ENCODE results near the gene CLN6.

Gene CLN6

DNA sequence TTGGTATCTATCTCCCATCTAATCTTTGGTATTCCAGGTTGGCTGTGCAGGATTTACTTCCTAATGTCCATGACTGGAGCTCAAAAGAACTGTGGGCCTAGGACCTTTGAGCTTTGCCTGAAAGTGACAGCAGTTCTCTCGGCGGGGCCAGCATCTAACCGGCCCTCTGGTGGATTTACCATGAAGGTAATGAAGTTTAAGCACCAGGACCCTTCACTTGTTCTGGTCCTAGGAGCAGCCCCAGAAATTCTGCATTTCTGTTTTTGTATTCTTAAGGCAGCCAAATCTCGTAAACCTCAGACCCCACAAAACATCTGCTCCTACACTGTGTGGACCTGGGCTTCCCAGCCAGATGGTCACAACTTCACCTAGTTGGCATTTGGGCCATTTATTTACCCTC lies 37.4 kb downstream of the CLN6 start:
- Histone ChIP-seq H3K4me3 (ENCODE audit: low read depth, low read length) (no peak overlapping the region), H3K27me3 (ENCODE audit: control insufficient read depth, insufficient read depth, low read length) (no peaks in the 10 kb centered on the region), H3K9ac (ENCODE audit: low read depth, low read length) (no peak overlapping the region), H3K36me3 (ENCODE audit: control insufficient read depth, insufficient read depth, low read length) (no peaks in the 10 kb centered on the region), H3K9me3 (ENCODE audit: control insufficient read depth, insufficient read depth, low read length) (no peaks in the 10 kb centered on the region), H3K4me1 (ENCODE audit: control insufficient read depth, insufficient read depth, low read length) (peaks cover 5% of the 10 kb centered on the region)

DNA sequence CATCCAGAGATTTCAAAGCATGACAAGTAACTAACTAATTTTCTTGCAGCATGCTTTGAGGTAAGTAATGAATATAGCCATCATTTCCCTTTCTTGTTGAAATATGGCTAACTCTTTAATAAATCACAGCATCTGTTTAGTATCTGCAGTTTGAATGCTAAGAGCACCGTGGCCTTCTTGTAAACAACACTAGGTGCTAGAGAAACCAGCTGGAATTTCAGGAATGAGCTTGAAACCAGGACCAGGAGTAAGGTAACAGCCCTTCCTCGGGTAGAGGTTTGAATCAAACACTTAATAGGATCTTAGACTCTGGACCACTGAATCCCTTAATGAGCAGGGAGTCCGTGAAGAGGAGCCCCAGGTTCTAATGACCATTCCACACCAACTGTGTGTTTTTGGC lies 38.0 kb downstream of the CLN6 start:
- Histone ChIP-seq H3K9ac (ENCODE audit: low read depth, low read length) (no peak overlapping the region), H3K4me1 (ENCODE audit: control insufficient read depth, insufficient read depth, low read length) (peaks cover 5% of the 10 kb centered on the region)

DNA sequence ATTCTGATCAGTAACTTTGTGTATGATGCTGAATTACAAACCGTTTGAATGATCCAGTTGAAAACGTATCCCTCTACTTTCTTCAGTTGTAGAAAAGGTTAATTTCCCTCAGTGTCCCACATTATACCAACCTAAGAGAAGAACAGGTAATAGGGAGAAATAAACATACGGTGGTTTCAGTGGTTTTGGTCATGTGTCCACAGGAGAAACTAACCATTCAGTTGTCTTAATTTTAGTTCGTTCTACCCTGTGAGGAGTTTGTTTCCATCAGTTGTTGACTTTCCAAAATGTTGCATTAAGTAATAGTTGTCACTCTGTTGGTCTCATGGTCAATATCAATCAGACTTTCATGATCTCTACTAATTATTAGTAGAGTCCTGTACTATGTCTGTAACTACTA lies 39.5 kb downstream of the CLN6 start:
- no peak overlapping the region for H3K9ac ChIP-seq (ENCODE audit: low read depth, low read length)
- H3K9me3 ChIP-seq (ENCODE audit: control insufficient read depth, insufficient read depth, low read length): no peaks in the 10 kb centered on the region
- H3K27me3 ChIP-seq (ENCODE audit: control insufficient read depth, insufficient read depth, low read length): no peaks in the 10 kb centered on the region
- peaks cover 5% of the 10 kb centered on the region for H3K4me1 ChIP-seq (ENCODE audit: control insufficient read depth, insufficient read depth, low read length)
- H3K4me3 ChIP-seq (ENCODE audit: low read depth, low read length): no peak overlapping the region
- no peaks in the 10 kb centered on the region for H3K36me3 ChIP-seq (ENCODE audit: control insufficient read depth, insufficient read depth, low read length)

More for the DNA sequence above, 38.0 kb downstream of the CLN6 start:
- Histone ChIP-seq H3K4me3 (ENCODE audit: low read depth, low read length) (no peak overlapping the region), H3K36me3 (ENCODE audit: control insufficient read depth, insufficient read depth, low read length) (no peaks in the 10 kb centered on the region), H3K9me3 (ENCODE audit: control insufficient read depth, insufficient read depth, low read length) (no peaks in the 10 kb centered on the region), H3K27me3 (ENCODE audit: control insufficient read depth, insufficient read depth, low read length) (no peaks in the 10 kb centered on the region)

DNA sequence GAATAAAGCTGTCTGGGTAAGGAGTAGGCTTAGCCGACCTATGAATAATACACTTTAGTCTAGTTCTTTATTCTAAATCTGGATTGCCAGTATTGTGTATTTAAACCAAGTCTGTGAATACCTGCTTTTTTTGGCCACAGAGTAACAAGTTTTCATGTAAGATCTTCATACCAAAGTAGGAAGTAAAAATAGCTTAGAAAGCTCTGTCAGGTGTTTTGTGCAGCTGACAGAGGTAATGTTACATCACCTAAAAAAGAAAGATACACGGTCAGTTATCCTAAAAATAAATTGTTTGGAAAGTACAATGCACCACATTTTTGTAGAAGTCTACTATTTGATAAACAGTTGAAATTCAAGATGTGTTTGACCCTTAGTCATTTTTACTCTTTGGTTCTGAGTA lies 40.9 kb downstream of the CLN6 start:
- no peak overlapping the region for H3K9ac ChIP-seq (ENCODE audit: low read depth, low read length)
- H3K4me1 ChIP-seq (ENCODE audit: control insufficient read depth, insufficient read depth, low read length): peaks cover 5% of the 10 kb centered on the region
- no peaks in the 10 kb centered on the region for H3K9me3 ChIP-seq (ENCODE audit: control insufficient read depth, insufficient read depth, low read length)
- H3K4me3 ChIP-seq (ENCODE audit: low read depth, low read length): no peak overlapping the region
- H3K27me3 ChIP-seq (ENCODE audit: control insufficient read depth, insufficient read depth, low read length): no peaks in the 10 kb centered on the region
- H3K36me3 ChIP-seq (ENCODE audit: control insufficient read depth, insufficient read depth, low read length): no peaks in the 10 kb centered on the region

DNA sequence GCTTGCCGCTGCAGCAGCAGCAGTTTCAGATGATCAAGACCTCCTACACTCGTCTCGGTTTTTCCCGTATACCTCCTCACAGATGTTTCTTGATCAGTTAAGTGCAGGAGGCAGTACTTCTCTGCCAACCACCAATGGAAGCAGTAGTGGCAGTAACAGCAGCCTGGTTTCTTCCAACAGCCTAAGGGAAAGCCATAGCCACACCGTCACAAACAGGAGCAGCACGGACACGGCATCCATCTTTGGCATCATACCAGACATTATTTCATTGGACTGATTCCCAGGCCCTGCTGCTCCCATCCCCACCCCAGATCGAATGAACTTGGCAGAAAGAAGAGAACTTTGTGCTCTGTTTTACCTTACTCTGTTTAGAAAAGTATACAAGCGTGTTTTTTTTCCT lies 42.0 kb downstream of the CLN6 start:
- Histone ChIP-seq H3K27me3 (ENCODE audit: control insufficient read depth, insufficient read depth, low read length) (no peaks in the 10 kb centered on the region), H3K4me3 (ENCODE audit: low read depth, low read length) (no peak overlapping the region), H3K36me3 (ENCODE audit: control insufficient read depth, insufficient read depth, low read length) (no peaks in the 10 kb centered on the region), H3K9ac (ENCODE audit: low read depth, low read length) (no peak overlapping the region), H3K4me1 (ENCODE audit: control insufficient read depth, insufficient read depth, low read length) (peaks cover 5% of the 10 kb centered on the region), H3K9me3 (ENCODE audit: control insufficient read depth, insufficient read depth, low read length) (no peaks in the 10 kb centered on the region)

DNA sequence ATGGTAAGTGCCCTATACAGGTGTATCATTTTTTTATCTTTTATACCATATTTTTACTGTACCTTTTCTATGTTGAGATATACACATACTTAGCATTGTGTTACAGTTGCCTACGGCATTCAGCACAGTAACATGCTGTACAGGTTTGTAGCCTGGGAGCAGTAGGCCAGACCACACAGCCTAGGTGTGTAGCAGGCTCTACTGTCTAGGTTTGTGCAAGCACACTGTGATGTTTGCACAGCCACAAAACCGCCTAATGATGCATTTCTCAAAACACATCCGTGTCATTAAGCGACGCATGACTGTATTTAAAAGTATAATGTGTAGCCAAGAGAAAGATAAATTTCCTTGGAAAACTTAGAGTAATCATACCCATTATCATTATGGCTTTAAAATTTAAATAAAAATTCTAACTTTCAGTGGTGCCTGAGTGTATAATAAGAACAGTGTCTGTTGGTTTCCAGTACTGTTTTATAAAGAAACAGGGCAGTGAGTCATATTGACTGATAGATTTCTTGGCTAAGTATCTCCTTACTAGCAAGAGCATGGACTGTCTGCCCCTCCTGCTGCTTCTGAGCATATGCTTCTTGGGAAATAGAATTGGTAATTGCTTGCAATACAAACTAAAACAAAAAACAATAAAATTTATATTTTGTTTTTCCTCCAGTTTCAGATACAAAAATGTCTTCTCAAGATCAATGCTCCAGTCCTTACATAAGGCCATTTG lies 42.7 kb downstream of the CLN6 start:
- H3K27me3 ChIP-seq (ENCODE audit: control insufficient read depth, insufficient read depth, low read length): no peaks in the 10 kb centered on the region

DNA sequence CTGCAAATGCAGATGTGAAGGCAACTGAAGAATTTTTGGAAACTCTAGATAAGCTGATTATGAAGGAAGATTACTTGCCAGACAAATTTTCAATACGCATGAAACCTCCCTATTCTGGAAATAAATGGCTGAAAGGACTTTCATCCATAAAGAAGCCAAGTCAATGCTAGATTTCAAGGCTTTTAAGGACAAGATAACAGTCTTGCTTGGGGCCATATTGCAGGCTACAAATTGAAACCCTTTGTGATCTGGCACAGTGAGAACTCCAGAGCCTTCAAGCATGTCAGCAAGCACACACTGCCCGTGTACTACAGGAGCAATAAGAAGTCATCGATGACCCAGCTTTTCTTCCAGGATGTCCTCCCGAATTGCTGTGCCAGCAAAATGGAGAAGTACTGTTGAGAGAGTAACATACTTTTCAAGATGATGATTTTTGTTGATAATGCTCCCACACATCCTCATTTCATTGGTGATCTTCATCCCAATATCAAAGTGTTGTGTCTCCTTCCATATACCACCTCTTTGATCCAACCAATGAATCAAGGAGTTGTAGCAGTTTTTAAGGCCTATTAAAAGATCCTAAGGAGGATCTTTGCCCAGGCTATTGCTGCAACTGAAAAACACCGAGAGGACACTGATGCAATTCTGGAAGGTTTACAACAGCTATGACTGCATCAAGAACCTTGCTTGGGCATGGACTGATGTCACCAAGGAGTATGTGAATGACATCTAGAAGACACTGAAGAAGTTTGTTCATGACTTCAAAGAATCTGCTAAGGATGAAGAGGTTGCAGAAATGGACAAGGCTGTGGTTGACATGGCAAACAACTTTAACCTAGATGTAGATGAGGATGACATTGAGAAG lies 44.7 kb downstream of the CLN6 start:
- no peaks in the 10 kb centered on the region for H3K27me3 ChIP-seq (ENCODE audit: control insufficient read depth, insufficient read depth, low read length)
- H3K36me3 ChIP-seq (ENCODE audit: control insufficient read depth, insufficient read depth, low read length): peaks cover 4% of the 10 kb centered on the region
- no peaks in the 10 kb centered on the region for H3K9me3 ChIP-seq (ENCODE audit: control insufficient read depth, insufficient read depth, low read length)
- H3K4me1 ChIP-seq (ENCODE audit: control insufficient read depth, insufficient read depth, low read length): no peaks in the 10 kb centered on the region
- H3K9ac ChIP-seq (ENCODE audit: low read depth, low read length): no peak overlapping the region
- H3K4me3 ChIP-seq (ENCODE audit: low read depth, low read length): no peak overlapping the region

More for the DNA sequence above, 42.7 kb downstream of the CLN6 start:
- Histone ChIP-seq H3K4me3 (ENCODE audit: low read depth, low read length) (no peak overlapping the region), H3K4me1 (ENCODE audit: control insufficient read depth, insufficient read depth, low read length) (peaks cover 5% of the 10 kb centered on the region), H3K9ac (ENCODE audit: low read depth, low read length) (no peak overlapping the region), H3K9me3 (ENCODE audit: control insufficient read depth, insufficient read depth, low read length) (no peaks in the 10 kb centered on the region), H3K36me3 (ENCODE audit: control insufficient read depth, insufficient read depth, low read length) (peaks cover under 1% of the 10 kb centered on the region)

DNA sequence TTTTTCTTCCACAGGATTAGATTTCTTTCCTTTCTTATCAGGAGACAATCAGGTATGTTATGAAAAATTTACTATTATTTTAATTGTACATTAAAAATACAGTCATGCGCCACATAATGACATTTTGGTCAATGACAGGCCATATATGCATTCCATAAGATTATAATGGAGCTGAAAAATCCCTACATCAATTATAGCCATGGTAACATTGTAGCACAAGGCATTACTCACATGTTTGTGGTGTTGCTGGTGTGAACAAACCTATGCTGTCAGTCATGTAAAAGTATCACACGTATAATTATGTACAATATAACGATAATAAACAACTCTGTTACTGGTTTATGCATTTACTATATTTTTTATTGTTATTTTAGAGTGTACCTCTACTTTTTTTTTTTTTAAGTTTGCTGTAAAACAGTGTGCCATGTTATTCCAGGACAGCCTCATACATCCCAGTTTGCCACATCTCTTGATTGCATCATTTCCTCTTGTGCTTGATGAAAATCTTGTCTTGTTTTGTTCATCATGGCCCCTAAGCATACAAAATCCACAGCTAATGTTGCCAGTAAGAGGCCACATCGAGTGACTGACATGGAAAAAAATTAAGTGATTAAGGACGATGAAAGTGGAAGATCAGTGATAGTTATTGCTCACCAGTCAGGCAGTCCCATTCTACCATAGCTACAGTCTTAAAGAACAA lies 45.8 kb downstream of the CLN6 start:
- Histone ChIP-seq H3K36me3 (ENCODE audit: control insufficient read depth, insufficient read depth, low read length) (peaks cover 4% of the 10 kb centered on the region), H3K4me3 (ENCODE audit: low read depth, low read length) (no peak overlapping the region)

DNA sequence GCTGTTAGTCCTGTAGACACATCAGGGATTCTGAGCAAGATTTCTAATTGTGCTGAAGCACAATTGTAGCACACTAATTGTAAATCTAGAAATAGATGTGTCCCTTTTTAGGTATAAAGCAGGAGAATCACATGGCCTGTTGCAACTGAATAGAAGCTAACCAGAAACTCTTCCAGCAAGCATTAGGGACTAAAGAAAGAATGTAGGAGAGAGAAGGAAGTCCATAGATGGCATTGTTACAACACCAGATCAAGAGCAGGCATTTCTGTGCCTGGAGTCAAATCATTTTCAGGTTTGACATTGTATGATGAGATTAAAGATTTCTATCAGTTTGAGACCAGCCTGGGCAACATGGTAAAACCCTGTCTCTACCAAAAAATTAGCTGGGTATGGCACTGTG lies 51.8 kb downstream of the CLN6 start:
- Histone ChIP-seq H3K9me3 (ENCODE audit: control insufficient read depth, insufficient read depth, low read length) (no peaks in the 10 kb centered on the region), H3K27me3 (ENCODE audit: control insufficient read depth, insufficient read depth, low read length) (no peaks in the 10 kb centered on the region), H3K4me3 (ENCODE audit: low read depth, low read length) (no peak overlapping the region), H3K36me3 (ENCODE audit: control insufficient read depth, insufficient read depth, low read length) (peaks cover 4% of the 10 kb centered on the region), H3K9ac (ENCODE audit: low read depth, low read length) (no peak overlapping the region), H3K4me1 (ENCODE audit: control insufficient read depth, insufficient read depth, low read length) (no peaks in the 10 kb centered on the region)

More for the DNA sequence above, 45.8 kb downstream of the CLN6 start:
- H3K4me1 ChIP-seq (ENCODE audit: control insufficient read depth, insufficient read depth, low read length): no peaks in the 10 kb centered on the region
- no peaks in the 10 kb centered on the region for H3K9me3 ChIP-seq (ENCODE audit: control insufficient read depth, insufficient read depth, low read length)
- H3K9ac ChIP-seq (ENCODE audit: low read depth, low read length): no peak overlapping the region
- no peaks in the 10 kb centered on the region for H3K27me3 ChIP-seq (ENCODE audit: control insufficient read depth, insufficient read depth, low read length)

DNA sequence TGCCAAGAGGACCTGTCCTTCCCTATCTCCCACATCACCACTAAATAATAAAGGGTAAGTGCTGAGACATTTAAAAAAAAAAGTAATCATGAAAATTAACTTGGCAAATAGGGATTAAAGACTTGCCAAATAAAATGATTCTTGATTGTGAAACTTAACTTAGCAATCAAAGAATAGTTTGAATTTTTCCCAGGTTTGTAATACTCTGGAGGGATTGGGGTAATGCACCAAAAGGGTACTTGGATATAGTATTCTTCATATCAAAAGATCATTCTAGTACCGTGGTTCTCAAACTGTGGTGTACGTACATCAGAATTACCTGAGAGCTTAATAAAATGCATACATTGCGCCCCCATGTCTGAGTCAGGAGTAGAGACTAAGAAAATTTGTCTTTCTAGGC lies 52.9 kb downstream of the CLN6 start:
- H3K4me3 ChIP-seq (ENCODE audit: low read depth, low read length): no peak overlapping the region
- no peaks in the 10 kb centered on the region for H3K4me1 ChIP-seq (ENCODE audit: control insufficient read depth, insufficient read depth, low read length)
- H3K27me3 ChIP-seq (ENCODE audit: control insufficient read depth, insufficient read depth, low read length): no peaks in the 10 kb centered on the region
- H3K9ac ChIP-seq (ENCODE audit: low read depth, low read length): no peak overlapping the region
- H3K9me3 ChIP-seq (ENCODE audit: control insufficient read depth, insufficient read depth, low read length): no peaks in the 10 kb centered on the region
- H3K36me3 ChIP-seq (ENCODE audit: control insufficient read depth, insufficient read depth, low read length): peaks cover 2% of the 10 kb centered on the region

DNA sequence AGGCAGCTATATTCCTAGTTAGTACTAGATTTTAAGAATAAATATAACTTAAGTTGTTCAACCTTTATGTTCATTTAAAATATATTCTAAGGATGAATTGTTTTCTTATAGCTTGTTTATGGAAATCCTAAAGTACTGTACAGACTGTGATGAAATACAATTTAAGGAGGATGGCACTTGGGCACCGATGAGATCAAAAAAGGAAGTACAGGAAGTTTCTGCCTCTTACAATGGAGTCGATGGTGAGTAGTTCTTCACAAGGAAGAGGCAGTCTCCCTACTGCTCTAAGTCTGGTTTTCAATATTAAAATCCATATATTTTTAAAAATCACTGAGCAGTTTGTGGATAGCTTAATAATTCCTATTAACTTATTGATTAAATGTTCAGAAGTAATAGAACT lies 54.0 kb downstream of the CLN6 start:
- H3K4me3 ChIP-seq (ENCODE audit: low read depth, low read length): no peak overlapping the region
- no peaks in the 10 kb centered on the region for H3K27me3 ChIP-seq (ENCODE audit: control insufficient read depth, insufficient read depth, low read length)
- no peaks in the 10 kb centered on the region for H3K36me3 ChIP-seq (ENCODE audit: control insufficient read depth, insufficient read depth, low read length)

More for the DNA sequence above, 54.0 kb downstream of the CLN6 start:
- Histone ChIP-seq H3K9ac (ENCODE audit: low read depth, low read length) (no peak overlapping the region), H3K9me3 (ENCODE audit: control insufficient read depth, insufficient read depth, low read length) (no peaks in the 10 kb centered on the region), H3K4me1 (ENCODE audit: control insufficient read depth, insufficient read depth, low read length) (no peaks in the 10 kb centered on the region)

Data from iPS-15b (cell line).